Measurements from ENCODE around the gene ABCC12.

The ABCC12 gene

GRCh38 chr16:48155926-48156789, at the start of gene ABCC12:
Gene ABCC12 (minus strand): TSS chr16:48155993. CDS start chr16:48146424, 9,569 bp downstream.
- H3K4me3 ChIP-seq = no peak within 1 kb of the TSS
- H3K36me3 ChIP-seq = no peaks in the 10 kb centered on the region
- H3K4me1 ChIP-seq = peaks cover 5 to 10% (median 8%) of the 10 kb centered on the region in 10 experiments; a peak in 13 of 20 replicates
- no peak within 1 kb of the TSS for H3K9ac ChIP-seq
- peak within 1 kb of the TSS in 1 of 11 experiments; percentile 22; a peak in 1 of 22 replicates for H3K4me2 ChIP-seq
- no peak for TF ChIP-seq Cebpa-rat (IDR thresholded peaks at IDR 0.05)
- no peak within 1 kb of the TSS for H3K27ac ChIP-seq
- H4K20me1 ChIP-seq = no peaks in the 10 kb centered on the region; a peak in 1 of 22 replicates
- H3K9me3 ChIP-seq (replicated peaks in 1 of 11) = no peaks in the 10 kb centered on the region
- no peaks in the 10 kb centered on the region for H3K27me3 ChIP-seq

- Histone ChIP-seq H3K4me2 (no peak overlapping the region), H3K36me3 (no peaks in the 10 kb centered on the region), H3K4me1 (peaks cover 0 to 8% (median 0%) of the 10 kb centered on the region in 10 experiments; a peak in 5 of 20 replicates), H3K4me3 (no peak overlapping the region), H3K27ac (no peak overlapping the region), H3K9ac (no peak overlapping the region), H3K9me3 (replicated peaks in 1 of 11) (no peaks in the 10 kb centered on the region), H3K27me3 (no peaks in the 10 kb centered on the region), H4K20me1 (no peaks in the 10 kb centered on the region)
- TF ChIP-seq Cebpa-rat (IDR thresholded peaks at IDR 0.05) = no peak
Measured at GRCh38 chr16:48204825-48205151, 49.0 kb upstream of the ABCC12 start.

GRCh38 chr16:48203974-48204824, 48.4 kb upstream of the ABCC12 start:
- Histone ChIP-seq H3K9me3 (replicated peaks in 1 of 11) (no peaks in the 10 kb centered on the region), H4K20me1 (no peaks in the 10 kb centered on the region), H3K4me1 (peaks cover 0 to 8% (median 0%) of the 10 kb centered on the region in 10 experiments; a peak in 5 of 20 replicates), H3K9ac (no peak overlapping the region), H3K27me3 (no peaks in the 10 kb centered on the region), H3K27ac (no peak overlapping the region), H3K4me2 (no peak overlapping the region), H3K36me3 (no peaks in the 10 kb centered on the region), H3K4me3 (no peak overlapping the region)
- no peak for TF ChIP-seq Cebpa-rat (IDR thresholded peaks at IDR 0.05)

GRCh38 chr16:48201515-48202201, 45.9 kb upstream of the ABCC12 start:
- Histone ChIP-seq H4K20me1 (no peaks in the 10 kb centered on the region), H3K4me2 (peak overlapping the region in 2 of 11 experiments; percentile 6 to 24; a peak in 1 of 22 replicates), H3K9me3 (replicated peaks in 1 of 11) (peaks cover 0 to 10% (median 0%) of the 10 kb centered on the region in 11 experiments; a peak in 3 of 22 replicates), H3K4me3 (no peak overlapping the region), H3K27ac (no peak overlapping the region), H3K9ac (no peak overlapping the region), H3K4me1 (peaks cover 0 to 8% (median 0%) of the 10 kb centered on the region in 10 experiments; a peak in 5 of 20 replicates), H3K27me3 (no peaks in the 10 kb centered on the region), H3K36me3 (no peaks in the 10 kb centered on the region)
- no peak for TF ChIP-seq Cebpa-rat (IDR thresholded peaks at IDR 0.05)

GRCh38 chr16:48197294-48197693, 41.5 kb upstream of the ABCC12 start:
- no peak overlapping the region for H3K9ac ChIP-seq
- H3K27me3 ChIP-seq = no peaks in the 10 kb centered on the region
- peaks cover 0 to 19% (median 9%) of the 10 kb centered on the region in 10 experiments; a peak in 17 of 20 replicates for H3K4me1 ChIP-seq
- H4K20me1 ChIP-seq = no peaks in the 10 kb centered on the region
- TF ChIP-seq Cebpa-rat (IDR thresholded peaks at IDR 0.05) = no peak
- peaks cover 0 to 10% (median 0%) of the 10 kb centered on the region in 11 experiments; a peak in 3 of 22 replicates for H3K9me3 ChIP-seq (replicated peaks in 1 of 11)
- no peaks in the 10 kb centered on the region for H3K36me3 ChIP-seq
- no peak overlapping the region for H3K27ac ChIP-seq
- no peak overlapping the region for H3K4me2 ChIP-seq
- no peak overlapping the region for H3K4me3 ChIP-seq

- Histone ChIP-seq H3K36me3 (no peaks in the 10 kb centered on the region), H3K27me3 (no peaks in the 10 kb centered on the region), H3K4me3 (no peak overlapping the region), H3K27ac (no peak overlapping the region), H3K4me1 (peaks cover 0 to 12% (median 8%) of the 10 kb centered on the region in 10 experiments; a peak in 17 of 20 replicates), H3K4me2 (peak overlapping the region in 7 of 11 experiments; percentile 10 to 59 (median 28); a peak in 10 of 22 replicates), H3K9me3 (replicated peaks in 1 of 11) (peaks cover 0 to 10% (median 0%) of the 10 kb centered on the region in 11 experiments; a peak in 3 of 22 replicates), H4K20me1 (no peaks in the 10 kb centered on the region), H3K9ac (no peak overlapping the region)
- no peak for TF ChIP-seq Cebpa-rat (IDR thresholded peaks at IDR 0.05)
Measured at GRCh38 chr16:48194828-48195556, 39.2 kb upstream of the ABCC12 start.

GRCh38 chr16:48193846-48194245, 38.1 kb upstream of the ABCC12 start:
- TF ChIP-seq Cebpa-rat (IDR thresholded peaks at IDR 0.05) = no peak
- Histone ChIP-seq H3K27ac (no peak overlapping the region), H3K4me3 (no peak overlapping the region), H3K36me3 (no peaks in the 10 kb centered on the region), H3K9me3 (replicated peaks in 1 of 11) (peaks cover 0 to 13% (median 0%) of the 10 kb centered on the region in 11 experiments; a peak in 7 of 22 replicates), H4K20me1 (no peaks in the 10 kb centered on the region), H3K4me2 (no peak overlapping the region), H3K27me3 (no peaks in the 10 kb centered on the region), H3K4me1 (peaks cover 2 to 23% (median 17%) of the 10 kb centered on the region in 10 experiments; a peak in 18 of 20 replicates), H3K9ac (no peak overlapping the region)

Measured in BLaER1 treated with 17β-estradiol and CSF1 and Interleukin-3, amounts not matched to agents 10 nM and 100 nM (cell line).